ENCODE measurements around the gene RBSN.

The RBSN gene

DNA sequence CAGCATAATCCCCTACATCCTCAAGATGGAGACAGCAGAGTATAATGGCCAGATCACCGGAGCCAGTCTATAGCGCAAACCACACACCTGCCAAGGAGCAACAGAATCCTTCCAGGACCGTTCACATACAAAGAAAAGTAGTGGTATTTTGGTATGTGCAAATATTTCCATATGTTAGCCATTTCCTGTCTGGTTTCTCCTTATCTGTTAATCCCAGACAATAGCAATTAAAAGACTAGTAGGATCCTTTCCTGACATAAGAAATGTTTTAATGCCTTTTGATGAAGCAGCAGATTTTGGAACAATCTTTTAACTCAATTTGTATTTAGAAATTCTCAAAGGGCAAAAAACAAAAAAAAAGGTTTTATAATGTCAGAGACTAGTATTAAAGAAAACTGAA, 56.0 kb downstream of the RBSN start:
- no peaks in the 10 kb centered on the region for H3K27me3 ChIP-seq

GRCh38 chr3:15041950-15042349, 57.0 kb downstream of the RBSN start:
- Histone ChIP-seq H3K36me3 (peaks cover 95% of the 10 kb centered on the region), H3K9me3 (no peaks in the 10 kb centered on the region), H3K27me3 (no peaks in the 10 kb centered on the region), H3K27ac (no peak overlapping the region), H3K4me1 (ENCODE audit: control insufficient read depth in 1 of 2, insufficient read depth in 1 of 2, low read depth in 1 of 2, low read length in 1 of 2) (peaks cover 5 to 6% of the 10 kb centered on the region in 2 experiments), H3K4me3 (ENCODE audit: low read depth in 1 of 2, low read length in 1 of 2) (no peak overlapping the region)
- TF ChIP-seq, protein P1, sequence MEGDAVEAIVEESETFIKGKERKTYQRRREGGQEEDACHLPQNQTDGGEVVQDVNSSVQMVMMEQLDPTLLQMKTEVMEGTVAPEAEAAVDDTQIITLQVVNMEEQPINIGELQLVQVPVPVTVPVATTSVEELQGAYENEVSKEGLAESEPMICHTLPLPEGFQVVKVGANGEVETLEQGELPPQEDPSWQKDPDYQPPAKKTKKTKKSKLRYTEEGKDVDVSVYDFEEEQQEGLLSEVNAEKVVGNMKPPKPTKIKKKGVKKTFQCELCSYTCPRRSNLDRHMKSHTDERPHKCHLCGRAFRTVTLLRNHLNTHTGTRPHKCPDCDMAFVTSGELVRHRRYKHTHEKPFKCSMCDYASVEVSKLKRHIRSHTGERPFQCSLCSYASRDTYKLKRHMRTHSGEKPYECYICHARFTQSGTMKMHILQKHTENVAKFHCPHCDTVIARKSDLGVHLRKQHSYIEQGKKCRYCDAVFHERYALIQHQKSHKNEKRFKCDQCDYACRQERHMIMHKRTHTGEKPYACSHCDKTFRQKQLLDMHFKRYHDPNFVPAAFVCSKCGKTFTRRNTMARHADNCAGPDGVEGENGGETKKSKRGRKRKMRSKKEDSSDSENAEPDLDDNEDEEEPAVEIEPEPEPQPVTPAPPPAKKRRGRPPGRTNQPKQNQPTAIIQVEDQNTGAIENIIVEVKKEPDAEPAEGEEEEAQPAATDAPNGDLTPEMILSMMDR (IDR thresholded peaks at IDR 0.05): no peak

More for the DNA sequence above, 56.0 kb downstream of the RBSN start:
- H3K27ac ChIP-seq: no peak overlapping the region
- H3K4me3 ChIP-seq (ENCODE audit: low read depth in 1 of 2, low read length in 1 of 2): no peak overlapping the region
- TF ChIP-seq, protein P1 (IDR thresholded peaks at IDR 0.05): no peak
- peaks cover 95% of the 10 kb centered on the region for H3K36me3 ChIP-seq
- H3K9me3 ChIP-seq: no peaks in the 10 kb centered on the region
- peaks cover 5 to 6% of the 10 kb centered on the region in 2 experiments for H3K4me1 ChIP-seq (ENCODE audit: control insufficient read depth in 1 of 2, insufficient read depth in 1 of 2, low read depth in 1 of 2, low read length in 1 of 2)

GRCh38 chr3:15040844-15041243, 58.1 kb downstream of the RBSN start:
- Histone ChIP-seq H3K27me3 (no peaks in the 10 kb centered on the region), H3K9me3 (no peaks in the 10 kb centered on the region), H3K36me3 (peaks cover 95% of the 10 kb centered on the region), H3K4me1 (ENCODE audit: control insufficient read depth in 1 of 2, insufficient read depth in 1 of 2, low read depth in 1 of 2, low read length in 1 of 2) (peaks cover 3 to 4% of the 10 kb centered on the region in 2 experiments), H3K27ac (no peak overlapping the region), H3K4me3 (ENCODE audit: low read depth in 1 of 2, low read length in 1 of 2) (no peak overlapping the region)
- TF ChIP-seq, protein P1 (IDR thresholded peaks at IDR 0.05): no peak

GRCh38 chr3:15038306-15038705, 60.6 kb downstream of the RBSN start:
- Histone ChIP-seq H3K27me3 (no peaks in the 10 kb centered on the region), H3K4me1 (ENCODE audit: control insufficient read depth in 1 of 2, insufficient read depth in 1 of 2, low read depth in 1 of 2, low read length in 1 of 2) (no peaks in the 10 kb centered on the region), H3K9me3 (no peaks in the 10 kb centered on the region), H3K27ac (no peak overlapping the region), H3K36me3 (peaks cover 98% of the 10 kb centered on the region), H3K4me3 (ENCODE audit: low read depth in 1 of 2, low read length in 1 of 2) (no peak overlapping the region)
- TF ChIP-seq, protein P1 (IDR thresholded peaks at IDR 0.05): no peak

- Histone ChIP-seq H3K36me3 (peaks cover 97% of the 10 kb centered on the region), H3K27ac (no peak overlapping the region), H3K9me3 (no peaks in the 10 kb centered on the region), H3K27me3 (no peaks in the 10 kb centered on the region), H3K4me3 (ENCODE audit: low read depth in 1 of 2, low read length in 1 of 2) (no peak overlapping the region), H3K4me1 (ENCODE audit: control insufficient read depth in 1 of 2, insufficient read depth in 1 of 2, low read depth in 1 of 2, low read length in 1 of 2) (no peaks in the 10 kb centered on the region)
- TF ChIP-seq, protein P1 (IDR thresholded peaks at IDR 0.05): no peak
These were observed 65.8 kb downstream of the RBSN start for GRCh38 chr3:15033103-15033502.

GRCh38 chr3:15032650-15033049, 66.3 kb downstream of the RBSN start:
- no peaks in the 10 kb centered on the region for H3K27me3 ChIP-seq
- no peak overlapping the region for H3K27ac ChIP-seq
- TF ChIP-seq, protein P1 (IDR thresholded peaks at IDR 0.05): no peak
- peaks cover 97% of the 10 kb centered on the region for H3K36me3 ChIP-seq
- H3K9me3 ChIP-seq: no peaks in the 10 kb centered on the region
- no peaks in the 10 kb centered on the region for H3K4me1 ChIP-seq (ENCODE audit: control insufficient read depth in 1 of 2, insufficient read depth in 1 of 2, low read depth in 1 of 2, low read length in 1 of 2)
- no peak overlapping the region for H3K4me3 ChIP-seq (ENCODE audit: low read depth in 1 of 2, low read length in 1 of 2)

Data from neutrophil (primary cell).